ENCODE results near the gene NUP133.

DNA sequence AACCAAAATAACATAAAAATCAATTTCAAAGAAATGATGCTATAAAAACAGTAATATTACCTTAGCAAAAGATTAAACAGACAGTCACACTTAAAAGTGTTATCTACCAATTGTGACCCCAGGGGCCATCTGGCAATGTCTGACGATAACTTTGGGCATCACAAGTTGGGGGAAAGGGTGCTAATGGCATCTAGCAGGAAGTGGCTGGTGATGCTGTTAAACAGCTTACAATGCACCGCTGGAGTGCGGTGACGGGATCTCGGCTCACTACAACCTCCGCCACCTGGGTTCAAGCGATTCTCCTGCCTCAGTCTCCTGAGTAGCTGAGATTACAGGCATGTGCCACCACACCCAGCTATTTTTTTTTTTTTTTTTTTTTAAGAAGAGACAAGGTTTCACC lies 27.6 kb downstream of the NUP133 start:
- TF ChIP-seq EZH2 (IDR thresholded peaks at IDR 0.05; ENCODE audit: borderline replicate concordance, insufficient read depth, low read depth, low read length, poor library complexity, severe bottlenecking): no peak
- TF ChIP-seq, protein P1, sequence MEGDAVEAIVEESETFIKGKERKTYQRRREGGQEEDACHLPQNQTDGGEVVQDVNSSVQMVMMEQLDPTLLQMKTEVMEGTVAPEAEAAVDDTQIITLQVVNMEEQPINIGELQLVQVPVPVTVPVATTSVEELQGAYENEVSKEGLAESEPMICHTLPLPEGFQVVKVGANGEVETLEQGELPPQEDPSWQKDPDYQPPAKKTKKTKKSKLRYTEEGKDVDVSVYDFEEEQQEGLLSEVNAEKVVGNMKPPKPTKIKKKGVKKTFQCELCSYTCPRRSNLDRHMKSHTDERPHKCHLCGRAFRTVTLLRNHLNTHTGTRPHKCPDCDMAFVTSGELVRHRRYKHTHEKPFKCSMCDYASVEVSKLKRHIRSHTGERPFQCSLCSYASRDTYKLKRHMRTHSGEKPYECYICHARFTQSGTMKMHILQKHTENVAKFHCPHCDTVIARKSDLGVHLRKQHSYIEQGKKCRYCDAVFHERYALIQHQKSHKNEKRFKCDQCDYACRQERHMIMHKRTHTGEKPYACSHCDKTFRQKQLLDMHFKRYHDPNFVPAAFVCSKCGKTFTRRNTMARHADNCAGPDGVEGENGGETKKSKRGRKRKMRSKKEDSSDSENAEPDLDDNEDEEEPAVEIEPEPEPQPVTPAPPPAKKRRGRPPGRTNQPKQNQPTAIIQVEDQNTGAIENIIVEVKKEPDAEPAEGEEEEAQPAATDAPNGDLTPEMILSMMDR (IDR thresholded peaks at IDR 0.05): no peak
